ENCODE results near the gene PLPPR1.
"Not testable (repeated sequence)": the region's sequence is repeated elsewhere in the genome, so short reads cannot be mapped to it uniquely, and the experiment has no call there.

The PLPPR1 gene

GRCh38 chr9:101254733-101255433, 226.4 kb downstream of the PLPPR1 start:
- Histone ChIP-seq H3K36me3 (ENCODE audit: control insufficient read depth, insufficient read depth, low read length) (no peaks in the 10 kb centered on the region), H3K9me3 (ENCODE audit: control insufficient read depth, low read length) (no peaks in the 10 kb centered on the region), H3K4me1 (ENCODE audit: control insufficient read depth, insufficient read depth, low read length, poor library complexity, severe bottlenecking) (no peaks in the 10 kb centered on the region), H3K4me3 (ENCODE audit: insufficient read depth, low read depth, low read length, poor library complexity, severe bottlenecking) (no peak overlapping the region), H3K27ac (ENCODE audit: insufficient read depth, low read length, poor library complexity, severe bottlenecking) (no peak overlapping the region), H3K27me3 (replicated peaks; ENCODE audit: control insufficient read depth, insufficient read depth, low read length, poor library complexity, severe bottlenecking) (no peaks in the 10 kb centered on the region)
- no peak for DNase-seq

GRCh38 chr9:101264727-101265126, 236.2 kb downstream of the PLPPR1 start:
- Histone ChIP-seq H3K27ac (ENCODE audit: insufficient read depth, low read length, poor library complexity, severe bottlenecking) (no peak overlapping the region), H3K4me3 (ENCODE audit: insufficient read depth, low read depth, low read length, poor library complexity, severe bottlenecking) (no peak overlapping the region), H3K4me1 (ENCODE audit: control insufficient read depth, insufficient read depth, low read length, poor library complexity, severe bottlenecking) (no peaks in the 10 kb centered on the region), H3K9me3 (ENCODE audit: control insufficient read depth, low read length) (no peaks in the 10 kb centered on the region), H3K36me3 (ENCODE audit: control insufficient read depth, insufficient read depth, low read length) (no peaks in the 10 kb centered on the region), H3K27me3 (replicated peaks; ENCODE audit: control insufficient read depth, insufficient read depth, low read length, poor library complexity, severe bottlenecking) (no peaks in the 10 kb centered on the region)
- DNase-seq: no peak

- no peaks in the 10 kb centered on the region for H3K36me3 ChIP-seq (ENCODE audit: control insufficient read depth, insufficient read depth, low read length)
- no peaks in the 10 kb centered on the region for H3K27me3 ChIP-seq (replicated peaks; ENCODE audit: control insufficient read depth, insufficient read depth, low read length, poor library complexity, severe bottlenecking)
- H3K4me3 ChIP-seq (ENCODE audit: insufficient read depth, low read depth, low read length, poor library complexity, severe bottlenecking): no peak overlapping the region
- H3K4me1 ChIP-seq (ENCODE audit: control insufficient read depth, insufficient read depth, low read length, poor library complexity, severe bottlenecking): no peaks in the 10 kb centered on the region
- H3K27ac ChIP-seq (ENCODE audit: insufficient read depth, low read length, poor library complexity, severe bottlenecking): no peak overlapping the region
- H3K9me3 ChIP-seq (ENCODE audit: control insufficient read depth, low read length): no peaks in the 10 kb centered on the region
- no peak for DNase-seq
These were observed 236.7 kb downstream of the PLPPR1 start for GRCh38 chr9:101265261-101265660.

GRCh38 chr9:101268426-101268825, 239.9 kb downstream of the PLPPR1 start:
- Histone ChIP-seq H3K4me1 (ENCODE audit: control insufficient read depth, insufficient read depth, low read length, poor library complexity, severe bottlenecking) (no peaks in the 10 kb centered on the region), H3K27me3 (replicated peaks; ENCODE audit: control insufficient read depth, insufficient read depth, low read length, poor library complexity, severe bottlenecking) (no peaks in the 10 kb centered on the region), H3K27ac (ENCODE audit: insufficient read depth, low read length, poor library complexity, severe bottlenecking) (no peak overlapping the region), H3K4me3 (ENCODE audit: insufficient read depth, low read depth, low read length, poor library complexity, severe bottlenecking) (no peak overlapping the region), H3K9me3 (ENCODE audit: control insufficient read depth, low read length) (no peaks in the 10 kb centered on the region), H3K36me3 (ENCODE audit: control insufficient read depth, insufficient read depth, low read length) (no peaks in the 10 kb centered on the region)
- no peak for DNase-seq

GRCh38 chr9:101269591-101270283, 241.2 kb downstream of the PLPPR1 start:
- no peak for DNase-seq
- no peaks in the 10 kb centered on the region for H3K9me3 ChIP-seq (ENCODE audit: control insufficient read depth, low read length)
- H3K27ac ChIP-seq (ENCODE audit: insufficient read depth, low read length, poor library complexity, severe bottlenecking): no peak overlapping the region
- no peaks in the 10 kb centered on the region for H3K36me3 ChIP-seq (ENCODE audit: control insufficient read depth, insufficient read depth, low read length)
- H3K4me3 ChIP-seq (ENCODE audit: insufficient read depth, low read depth, low read length, poor library complexity, severe bottlenecking): no peak overlapping the region
- H3K27me3 ChIP-seq (replicated peaks; ENCODE audit: control insufficient read depth, insufficient read depth, low read length, poor library complexity, severe bottlenecking): no peaks in the 10 kb centered on the region
- no peaks in the 10 kb centered on the region for H3K4me1 ChIP-seq (ENCODE audit: control insufficient read depth, insufficient read depth, low read length, poor library complexity, severe bottlenecking)

- Histone ChIP-seq H3K4me3 (ENCODE audit: insufficient read depth, low read depth, low read length, poor library complexity, severe bottlenecking) (no peak overlapping the region), H3K27me3 (replicated peaks; ENCODE audit: control insufficient read depth, insufficient read depth, low read length, poor library complexity, severe bottlenecking) (no peaks in the 10 kb centered on the region), H3K4me1 (ENCODE audit: control insufficient read depth, insufficient read depth, low read length, poor library complexity, severe bottlenecking) (no peaks in the 10 kb centered on the region), H3K9me3 (ENCODE audit: control insufficient read depth, low read length) (no peaks in the 10 kb centered on the region), H3K27ac (ENCODE audit: insufficient read depth, low read length, poor library complexity, severe bottlenecking) (no peak overlapping the region), H3K36me3 (ENCODE audit: control insufficient read depth, insufficient read depth, low read length) (no peaks in the 10 kb centered on the region)
- DNase-seq: no peak
These were observed 241.8 kb downstream of the PLPPR1 start for GRCh38 chr9:101270302-101270701.

GRCh38 chr9:101271102-101271501, 242.6 kb downstream of the PLPPR1 start:
- Histone ChIP-seq H3K9me3 (ENCODE audit: control insufficient read depth, low read length) (no peaks in the 10 kb centered on the region), H3K4me3 (ENCODE audit: insufficient read depth, low read depth, low read length, poor library complexity, severe bottlenecking) (no peak overlapping the region), H3K27ac (ENCODE audit: insufficient read depth, low read length, poor library complexity, severe bottlenecking) (no peak overlapping the region), H3K4me1 (ENCODE audit: control insufficient read depth, insufficient read depth, low read length, poor library complexity, severe bottlenecking) (no peaks in the 10 kb centered on the region), H3K36me3 (ENCODE audit: control insufficient read depth, insufficient read depth, low read length) (no peaks in the 10 kb centered on the region), H3K27me3 (replicated peaks; ENCODE audit: control insufficient read depth, insufficient read depth, low read length, poor library complexity, severe bottlenecking) (no peaks in the 10 kb centered on the region)
- DNase-seq: no peak

- H3K27me3 ChIP-seq (replicated peaks; ENCODE audit: control insufficient read depth, insufficient read depth, low read length, poor library complexity, severe bottlenecking): no peaks in the 10 kb centered on the region
- no peaks in the 10 kb centered on the region for H3K9me3 ChIP-seq (ENCODE audit: control insufficient read depth, low read length)
- no peak overlapping the region for H3K4me3 ChIP-seq (ENCODE audit: insufficient read depth, low read depth, low read length, poor library complexity, severe bottlenecking)
- H3K4me1 ChIP-seq (ENCODE audit: control insufficient read depth, insufficient read depth, low read length, poor library complexity, severe bottlenecking): no peaks in the 10 kb centered on the region
- H3K36me3 ChIP-seq (ENCODE audit: control insufficient read depth, insufficient read depth, low read length): no peaks in the 10 kb centered on the region
- H3K27ac ChIP-seq (ENCODE audit: insufficient read depth, low read length, poor library complexity, severe bottlenecking): no peak overlapping the region
- no peak for DNase-seq
These were observed 246.6 kb downstream of the PLPPR1 start for GRCh38 chr9:101274971-101275768.

GRCh38 chr9:101275769-101276250, 247.3 kb downstream of the PLPPR1 start:
- no peak overlapping the region for H3K4me3 ChIP-seq (ENCODE audit: insufficient read depth, low read depth, low read length, poor library complexity, severe bottlenecking)
- no peaks in the 10 kb centered on the region for H3K27me3 ChIP-seq (replicated peaks; ENCODE audit: control insufficient read depth, insufficient read depth, low read length, poor library complexity, severe bottlenecking)
- H3K36me3 ChIP-seq (ENCODE audit: control insufficient read depth, insufficient read depth, low read length): no peaks in the 10 kb centered on the region
- no peaks in the 10 kb centered on the region for H3K9me3 ChIP-seq (ENCODE audit: control insufficient read depth, low read length)
- no peak overlapping the region for H3K27ac ChIP-seq (ENCODE audit: insufficient read depth, low read length, poor library complexity, severe bottlenecking)
- DNase-seq: no peak
- no peaks in the 10 kb centered on the region for H3K4me1 ChIP-seq (ENCODE audit: control insufficient read depth, insufficient read depth, low read length, poor library complexity, severe bottlenecking)

- H3K27ac ChIP-seq (ENCODE audit: insufficient read depth, low read length, poor library complexity, severe bottlenecking); H3K27me3 ChIP-seq (replicated peaks; ENCODE audit: control insufficient read depth, insufficient read depth, low read length, poor library complexity, severe bottlenecking); DNase-seq; H3K9me3 ChIP-seq (ENCODE audit: control insufficient read depth, low read length); H3K4me3 ChIP-seq (ENCODE audit: insufficient read depth, low read depth, low read length, poor library complexity, severe bottlenecking); H3K4me1 ChIP-seq (ENCODE audit: control insufficient read depth, insufficient read depth, low read length, poor library complexity, severe bottlenecking); H3K36me3 ChIP-seq (ENCODE audit: control insufficient read depth, insufficient read depth, low read length): not testable (repeated sequence)
These were observed 262.5 kb downstream of the PLPPR1 start for GRCh38 chr9:101291043-101291442.

Data from effector memory CD4-positive, alpha-beta T cell (primary cell).